Right lobe of liver (tissue), 4 donors: ENCODE measurements around the gene ARFGAP2.
"Not testable (repeated sequence)": the region's sequence is repeated elsewhere in the genome, so short reads cannot be mapped to it uniquely, and the experiment has no call there.

ENCODE experiments used
- CTCF ChIP-seq, 4 donors: fragments of 200-600 bp in 3 of 4; fragments of 450-650 bp in 1 of 4; IDR thresholded peaks; one replicate each; pipeline versions ENCODE4 v1.5.1 to v1.8.0; 2016 to 2022; ENCODE audit warnings: antibody characterized with exemption in 4 of 4, mild to moderate bottlenecking in 2 of 4
- POLR2A ChIP-seq: fragments of 450-650 bp; IDR thresholded peaks from one replicate; pipeline ENCODE4 v1.6.1; 2017; ENCODE audit warnings: antibody characterized with exemption, mild to moderate bottlenecking
- donor health status: DM: no; HTN: no; CAD: no.
- donor health status: DM: no; HTN: no; CAD: no.
- donor health status: DM: no; HTN: yes; CAD: no.

- TF ChIP-seq POLR2A; CTCF (IDR thresholded peaks at IDR 0.05): not testable (repeated sequence)
Measured at GRCh38 chr11:47208008-47208552, 31.4 kb upstream of the ARFGAP2 start.
